Measurements from ENCODE around the gene MBD6. TPM values are rescaled to one million over a fixed set of nuclear protein-coding genes. Genes with fewer than 3 reads are reported as not detected.

The MBD6 gene, protein sequence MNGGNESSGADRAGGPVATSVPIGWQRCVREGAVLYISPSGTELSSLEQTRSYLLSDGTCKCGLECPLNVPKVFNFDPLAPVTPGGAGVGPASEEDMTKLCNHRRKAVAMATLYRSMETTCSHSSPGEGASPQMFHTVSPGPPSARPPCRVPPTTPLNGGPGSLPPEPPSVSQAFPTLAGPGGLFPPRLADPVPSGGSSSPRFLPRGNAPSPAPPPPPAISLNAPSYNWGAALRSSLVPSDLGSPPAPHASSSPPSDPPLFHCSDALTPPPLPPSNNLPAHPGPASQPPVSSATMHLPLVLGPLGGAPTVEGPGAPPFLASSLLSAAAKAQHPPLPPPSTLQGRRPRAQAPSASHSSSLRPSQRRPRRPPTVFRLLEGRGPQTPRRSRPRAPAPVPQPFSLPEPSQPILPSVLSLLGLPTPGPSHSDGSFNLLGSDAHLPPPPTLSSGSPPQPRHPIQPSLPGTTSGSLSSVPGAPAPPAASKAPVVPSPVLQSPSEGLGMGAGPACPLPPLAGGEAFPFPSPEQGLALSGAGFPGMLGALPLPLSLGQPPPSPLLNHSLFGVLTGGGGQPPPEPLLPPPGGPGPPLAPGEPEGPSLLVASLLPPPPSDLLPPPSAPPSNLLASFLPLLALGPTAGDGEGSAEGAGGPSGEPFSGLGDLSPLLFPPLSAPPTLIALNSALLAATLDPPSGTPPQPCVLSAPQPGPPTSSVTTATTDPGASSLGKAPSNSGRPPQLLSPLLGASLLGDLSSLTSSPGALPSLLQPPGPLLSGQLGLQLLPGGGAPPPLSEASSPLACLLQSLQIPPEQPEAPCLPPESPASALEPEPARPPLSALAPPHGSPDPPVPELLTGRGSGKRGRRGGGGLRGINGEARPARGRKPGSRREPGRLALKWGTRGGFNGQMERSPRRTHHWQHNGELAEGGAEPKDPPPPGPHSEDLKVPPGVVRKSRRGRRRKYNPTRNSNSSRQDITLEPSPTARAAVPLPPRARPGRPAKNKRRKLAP
- 50.5 TPM for total RNA-seq

DNA sequence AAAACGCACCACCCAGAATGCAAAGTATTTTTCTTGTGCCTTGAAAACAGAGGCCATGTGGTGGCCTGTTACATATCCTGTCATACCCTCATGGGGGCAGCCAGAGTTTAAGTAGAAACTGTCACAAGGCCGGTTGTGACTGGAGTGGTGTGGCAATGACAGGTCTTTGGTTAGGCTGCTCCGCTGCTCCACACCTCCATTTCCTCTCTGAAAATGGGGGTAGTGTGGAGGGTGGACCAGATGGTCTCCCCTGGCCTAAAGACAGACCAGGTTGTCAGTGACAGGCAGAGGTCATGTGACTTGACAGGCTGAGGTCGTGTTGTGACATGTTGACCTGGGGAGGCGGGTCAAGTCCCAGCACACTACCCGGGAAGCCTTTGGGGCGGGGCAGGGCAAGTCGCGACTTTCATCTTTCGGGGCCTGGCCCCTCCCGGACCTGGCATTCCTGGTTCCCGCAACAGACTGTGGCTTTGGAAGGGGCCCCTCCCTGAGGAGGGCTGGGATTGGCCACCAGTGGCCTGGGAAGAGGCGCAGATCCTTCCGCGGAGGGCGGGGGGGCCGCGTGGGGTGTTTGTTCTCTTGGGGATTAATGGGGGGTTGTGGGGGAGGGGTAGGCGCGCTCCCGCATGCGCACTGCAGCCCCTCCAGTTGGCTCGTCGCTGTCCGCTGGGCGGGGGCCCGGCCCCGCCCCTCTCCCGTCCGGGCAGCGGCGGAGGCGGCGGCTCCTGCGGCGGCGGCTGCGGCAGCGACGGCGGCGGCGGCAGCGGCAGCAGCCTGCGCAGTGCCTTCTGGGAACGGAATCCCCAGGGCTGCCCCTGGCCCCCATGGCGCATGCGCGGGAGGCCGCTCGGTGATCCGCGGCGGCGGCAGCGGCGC, at the start of gene MBD6:
MBD6 (plus strand) TSS at position 814 of the 876 bp plus-strand sequence. CDS start 1,480 bp downstream, outside the sequence.
- peak; percentile 64 for ATAC-seq

DNA sequence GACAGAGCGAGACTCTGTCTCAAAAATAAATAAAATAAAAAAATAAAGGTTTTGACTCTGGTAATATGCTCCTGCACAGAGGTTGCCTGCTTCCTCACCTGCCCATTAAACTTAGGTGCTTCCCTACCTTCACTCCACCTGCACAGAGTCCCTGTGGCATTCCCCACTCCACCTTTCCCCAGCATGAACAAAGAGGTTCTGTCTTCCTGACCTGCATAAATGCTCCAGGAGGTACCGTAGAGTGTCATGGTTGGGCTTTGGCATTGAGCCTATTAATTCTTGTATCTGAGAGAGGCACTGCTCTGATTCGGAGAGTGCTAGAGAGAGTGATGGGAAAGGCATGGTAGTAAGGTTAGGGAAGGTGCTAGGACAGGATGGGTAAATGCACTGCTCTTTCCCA, 49.2 kb upstream of the MBD6 start:
- ATAC-seq: no peak

DNA sequence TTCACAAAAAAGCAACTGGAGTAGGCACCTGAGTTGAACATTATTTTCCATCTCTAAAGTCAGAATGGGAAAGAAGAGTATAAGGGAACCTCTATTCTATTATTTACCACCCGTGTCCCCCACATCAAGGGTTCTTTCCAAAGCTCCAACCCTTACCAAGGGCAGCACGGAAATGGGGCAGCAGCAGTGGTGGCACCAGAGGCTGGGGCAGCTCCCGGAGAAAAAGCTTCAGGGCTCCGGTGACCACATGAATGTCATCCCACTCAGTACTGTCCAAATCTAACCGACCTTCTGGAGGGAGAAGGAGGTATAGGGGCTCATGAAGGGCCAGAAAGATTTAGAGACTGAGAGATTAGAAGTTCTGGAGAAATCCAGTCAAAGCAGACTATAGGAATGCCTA, 48.7 kb upstream of the MBD6 start:
- no peak for ATAC-seq

DNA sequence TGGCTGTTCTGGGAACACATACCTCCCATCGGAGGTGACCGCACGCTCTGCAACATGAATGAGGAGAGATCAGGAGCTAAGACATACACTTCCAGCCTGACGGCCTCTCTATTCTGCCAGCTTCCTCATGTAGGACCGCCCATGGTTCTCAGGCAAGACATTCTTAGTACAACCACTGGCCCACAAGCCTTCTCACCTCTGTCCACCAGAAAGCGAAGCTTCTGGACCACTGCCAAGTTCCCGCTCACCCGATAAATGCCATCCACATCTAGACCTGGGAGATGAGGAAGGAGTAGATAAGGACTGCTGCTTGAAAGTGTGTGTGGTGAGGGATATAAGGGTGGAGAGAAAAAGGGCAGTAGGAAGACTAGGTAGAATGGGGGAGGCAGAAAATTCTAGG, 48.2 kb upstream of the MBD6 start:
- no peak for ATAC-seq

DNA sequence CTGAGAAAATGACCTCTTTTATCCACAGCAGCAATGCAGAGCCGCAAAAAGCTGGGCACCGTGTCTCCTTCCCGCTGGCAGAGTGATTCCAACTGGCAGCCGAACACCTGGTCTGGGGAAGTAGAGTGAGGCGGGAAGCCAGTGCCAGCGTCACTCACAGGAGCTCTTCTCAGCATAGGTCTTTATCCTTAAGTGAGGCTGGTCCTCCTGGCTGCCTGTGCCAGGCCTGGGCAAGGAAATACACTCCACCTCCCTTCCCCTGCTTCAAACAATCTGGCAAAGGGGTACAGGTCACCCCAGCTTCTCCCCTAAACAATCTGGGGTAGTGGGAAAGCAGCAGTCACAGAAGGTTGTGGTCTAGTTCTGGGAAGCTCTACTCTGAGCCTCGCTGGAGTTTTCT, 47.8 kb upstream of the MBD6 start:
- ATAC-seq: no peak

DNA sequence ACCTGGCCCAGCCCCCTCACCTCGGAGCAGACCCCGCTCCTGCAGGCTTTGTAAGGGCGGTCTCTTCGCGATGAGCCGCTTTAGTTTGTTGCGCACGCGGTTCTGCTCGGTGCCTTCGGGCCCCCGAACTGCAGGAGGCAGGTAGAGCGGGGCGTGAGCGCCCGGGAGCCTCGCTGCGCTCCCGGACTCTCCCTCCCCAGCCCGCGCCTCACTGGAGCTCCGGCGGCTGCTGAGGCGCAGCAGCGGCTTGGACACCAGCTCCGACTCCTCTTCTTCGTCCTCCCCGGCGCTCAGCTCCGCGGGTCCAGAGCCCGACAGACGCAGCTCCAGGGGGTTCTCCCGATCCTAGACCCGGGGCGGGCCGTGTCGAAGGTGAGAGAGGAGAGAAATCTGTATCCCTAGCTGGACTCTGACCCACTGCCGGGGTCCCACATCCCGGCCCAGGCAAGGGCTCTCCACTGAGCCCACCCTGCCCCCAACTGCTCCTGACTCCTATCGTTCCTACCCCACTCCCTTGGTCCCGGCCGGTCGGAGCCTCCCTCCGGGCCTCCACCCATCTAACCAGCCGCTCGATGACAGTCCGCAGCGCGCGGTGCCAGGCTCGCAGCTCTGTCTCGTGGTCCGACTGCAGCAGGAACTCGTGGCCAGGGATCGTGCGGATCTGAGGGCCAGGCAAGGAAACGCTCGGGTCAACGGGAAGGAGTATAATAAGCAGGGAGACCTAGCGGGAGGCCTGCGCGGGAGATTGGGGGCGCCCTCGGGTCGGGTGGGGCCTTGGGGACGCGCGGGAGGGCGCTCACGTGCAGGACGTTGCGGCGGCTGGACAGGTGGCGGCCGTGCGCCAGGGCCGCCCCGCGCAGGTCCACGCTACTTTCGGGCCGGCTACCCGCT, 47.1 kb upstream of the MBD6 start:
- no peak for ATAC-seq

DNA sequence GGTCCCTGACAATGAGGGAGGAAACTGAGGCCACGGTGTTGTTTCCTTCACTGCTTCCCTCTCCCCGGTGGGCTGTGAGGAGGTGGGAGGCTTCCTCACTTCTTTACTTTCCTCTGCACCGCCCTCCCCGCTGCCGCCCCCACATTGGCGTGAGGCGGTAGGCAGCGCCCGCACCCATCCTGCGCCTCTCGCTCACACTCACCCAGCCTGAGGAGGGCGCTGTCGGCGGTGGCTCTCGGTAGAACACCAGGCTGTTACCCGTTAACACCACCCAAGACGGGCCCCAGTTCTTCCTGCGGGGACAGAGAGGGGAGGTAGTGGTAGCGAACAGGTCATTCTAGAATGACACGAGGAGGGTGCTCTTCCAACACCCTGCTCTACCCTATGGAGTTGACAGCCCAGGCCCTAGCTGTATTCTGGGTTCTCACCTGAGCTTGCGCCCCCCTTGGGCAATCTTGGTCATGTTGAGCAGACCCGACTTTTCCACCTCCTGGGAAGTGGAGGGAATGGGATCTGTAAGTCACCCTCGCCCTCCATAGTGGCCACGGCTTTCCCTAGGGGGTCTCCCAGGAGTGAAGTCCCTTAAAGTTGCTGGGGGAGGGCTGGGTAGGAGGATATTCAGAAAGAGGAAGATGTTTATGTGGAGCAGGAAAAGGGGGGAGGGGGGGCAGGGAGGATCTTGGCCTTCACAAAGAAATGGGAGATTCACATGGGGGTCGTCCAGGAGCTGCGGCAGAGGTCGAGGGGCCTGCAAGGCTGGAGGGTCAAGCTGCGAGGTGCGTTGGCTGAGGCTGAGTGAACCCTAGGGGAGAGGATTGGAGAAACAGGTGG, 46.2 kb upstream of the MBD6 start:
- ATAC-seq: peak; percentile 3

DNA sequence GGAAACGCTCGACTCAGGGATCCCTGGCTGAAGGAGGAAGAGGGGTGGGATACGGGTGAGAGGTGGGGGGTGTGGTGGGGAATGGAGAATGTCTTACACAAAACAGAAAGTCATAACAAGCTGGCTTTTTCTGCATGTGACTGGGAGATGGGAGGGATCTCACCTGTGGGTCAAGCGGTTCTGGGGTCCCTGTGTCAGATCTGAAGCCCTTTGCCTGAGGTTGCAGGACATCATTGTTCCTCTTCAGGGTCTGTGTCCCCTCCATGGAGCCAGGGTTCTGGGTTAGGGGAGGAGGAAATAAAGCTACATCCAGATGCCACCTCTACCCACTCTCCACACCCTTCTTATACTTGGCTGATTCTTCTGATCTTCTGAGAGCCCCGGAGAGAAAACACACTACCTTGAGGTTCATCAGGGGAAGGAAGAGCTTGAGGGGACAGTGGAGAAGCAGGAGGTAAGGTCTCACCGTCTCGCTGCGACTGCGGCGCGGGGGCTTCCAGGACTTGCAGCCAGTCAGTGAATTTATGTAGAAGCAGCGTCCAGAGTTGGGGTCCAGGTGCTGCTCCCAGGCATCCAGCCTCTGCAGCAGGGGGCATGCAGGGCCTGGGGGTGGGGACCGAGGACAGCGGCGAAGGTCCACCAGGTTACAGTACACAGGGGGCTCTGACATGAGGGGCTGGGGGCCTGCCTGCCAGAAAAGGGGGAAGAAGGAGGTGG, 45.5 kb upstream of the MBD6 start:
- no peak for ATAC-seq

DNA sequence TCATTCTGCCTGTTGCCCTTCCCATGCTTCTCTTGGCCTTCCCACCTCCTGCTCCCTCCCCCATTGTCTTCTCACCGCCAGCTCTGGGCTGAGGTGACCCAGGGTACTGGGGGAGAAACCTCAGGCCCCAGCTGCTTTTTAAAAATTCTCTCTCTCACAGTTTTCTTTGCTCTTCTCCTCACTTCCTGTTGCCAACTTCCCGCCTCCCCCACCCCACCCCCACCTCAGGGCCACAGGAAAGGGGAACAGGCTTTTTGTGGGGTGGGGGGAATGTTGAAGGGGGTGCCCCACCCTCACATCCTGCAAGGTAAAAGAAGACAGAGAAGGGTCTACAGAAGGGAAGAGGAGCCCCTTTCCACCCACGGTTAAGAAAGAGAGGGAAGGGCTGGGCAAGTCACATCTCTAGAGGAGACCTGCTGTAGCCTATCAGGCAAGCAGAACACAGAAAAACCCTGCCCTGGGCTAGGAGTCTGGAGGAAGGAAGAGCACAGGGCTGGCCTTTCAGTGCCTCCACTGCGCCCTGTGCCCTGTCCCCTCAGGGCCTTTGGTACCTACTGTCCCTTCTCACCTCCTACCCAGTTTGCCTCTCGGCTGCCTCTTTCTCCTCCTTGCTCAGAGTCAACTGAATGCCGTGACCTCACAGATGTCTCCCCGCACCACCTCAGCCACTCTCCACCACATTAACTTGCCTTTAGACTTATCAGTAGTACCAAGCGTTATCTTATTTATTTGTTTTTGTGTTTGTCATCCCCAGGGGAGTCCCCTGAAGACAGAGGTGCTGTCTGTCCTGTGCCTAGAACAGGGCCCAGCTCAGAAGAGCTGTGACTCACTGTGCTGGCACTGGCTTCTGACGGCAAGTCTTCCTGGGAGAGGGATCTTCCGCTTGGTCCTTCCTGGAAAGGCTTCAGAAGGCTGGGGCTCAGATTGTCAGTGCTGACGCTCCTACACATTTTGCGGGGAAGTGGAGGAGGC, 44.6 kb upstream of the MBD6 start:
- ATAC-seq: peak; percentile 40

DNA sequence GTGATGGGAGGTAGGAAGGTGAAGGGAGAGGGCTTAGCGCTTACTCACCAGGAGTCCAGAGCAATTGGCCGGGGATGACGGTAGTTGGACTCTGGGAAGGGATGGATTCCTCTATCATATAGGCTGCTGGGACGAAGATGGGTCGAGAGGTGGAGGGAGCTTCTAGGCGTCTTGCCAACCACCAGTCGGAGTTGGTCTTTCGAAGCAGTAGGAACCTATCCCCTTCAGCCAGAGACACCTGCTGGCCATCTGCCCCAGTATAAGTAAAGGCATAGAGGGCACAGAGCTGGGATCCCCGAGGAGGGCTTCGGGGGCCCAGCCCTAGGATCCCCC, 43.6 kb upstream of the MBD6 start:
- peak; percentile 2 for ATAC-seq

DNA sequence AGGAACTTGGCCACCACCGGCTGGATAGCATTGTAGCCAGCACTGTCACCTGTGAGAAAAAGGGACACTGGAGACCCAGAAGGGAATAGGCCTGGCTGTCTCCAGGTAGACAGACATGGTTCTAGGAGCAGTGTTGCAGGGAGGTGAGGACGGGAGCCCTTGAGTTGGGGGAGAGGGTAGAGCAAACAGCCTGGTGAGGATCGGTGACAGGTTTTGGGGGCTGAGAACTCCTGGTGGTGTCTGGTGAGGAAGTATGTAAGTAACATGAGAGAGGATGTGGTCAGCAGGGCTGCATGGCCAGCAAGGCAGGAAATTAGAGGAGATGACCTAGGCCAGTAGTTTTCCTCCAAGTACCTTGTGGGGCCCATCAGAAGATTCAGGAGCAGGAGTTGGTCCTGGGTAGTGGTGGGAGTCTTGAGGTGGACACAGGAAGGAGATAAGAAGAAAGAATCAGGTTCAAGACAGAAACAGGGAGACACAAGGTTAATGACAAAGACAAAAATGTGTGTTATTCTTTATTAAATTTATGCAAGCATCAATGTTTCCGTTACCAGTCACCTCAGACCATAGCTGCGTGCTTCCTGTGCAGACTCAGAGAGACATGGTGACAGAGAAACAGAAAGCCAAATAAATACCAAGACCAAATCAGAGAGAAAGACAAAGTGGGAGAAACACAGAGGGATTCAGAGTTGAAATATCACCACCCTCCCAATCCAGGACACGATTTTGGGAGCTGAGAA, 43.1 kb upstream of the MBD6 start, which contains the start of gene ARHGAP9:
ARHGAP9 (minus strand) TSS at position 491 of the 740 bp plus-strand sequence; CDS start at position 31, 460 bp downstream.
- peak; percentile 8 for ATAC-seq

DNA sequence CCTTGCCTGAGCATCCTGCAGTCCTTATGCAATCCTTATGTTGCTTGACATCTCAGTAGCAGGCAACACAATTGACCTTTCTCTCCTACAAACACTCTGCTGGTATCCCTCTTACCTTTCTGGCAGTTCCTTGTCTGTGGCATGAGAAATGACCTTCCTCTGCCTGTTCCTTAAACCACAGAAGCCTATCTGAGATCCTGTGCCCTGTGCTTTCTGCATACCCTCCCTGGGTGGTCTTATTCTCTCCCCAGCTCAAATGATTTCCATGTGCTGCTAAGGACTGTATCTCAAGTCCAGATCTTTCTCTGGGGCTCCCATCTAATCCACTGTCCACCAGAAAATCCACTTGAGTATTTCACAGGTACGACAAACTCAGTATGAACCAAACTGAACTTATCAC, 41.0 kb upstream of the MBD6 start:
- ATAC-seq: no peak

DNA sequence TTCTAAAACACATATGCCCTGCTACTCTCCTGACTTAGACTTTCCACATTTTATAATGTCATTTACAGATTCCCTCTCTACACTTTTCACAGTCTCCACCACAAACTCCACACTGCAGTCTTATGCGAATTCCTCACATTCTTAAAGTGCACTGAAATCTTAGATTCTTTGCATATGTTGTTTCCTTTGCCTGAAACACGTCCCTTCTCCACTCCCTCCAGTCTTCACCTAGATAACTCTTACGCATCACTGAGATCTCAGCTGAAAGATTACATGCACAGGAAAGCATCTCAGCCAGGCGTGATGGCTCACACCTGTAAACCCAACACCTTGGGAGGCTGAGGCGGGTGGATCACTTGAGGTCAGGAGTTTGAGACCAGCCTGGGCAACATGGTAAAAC, 39.2 kb upstream of the MBD6 start:
- no peak for ATAC-seq

DNA sequence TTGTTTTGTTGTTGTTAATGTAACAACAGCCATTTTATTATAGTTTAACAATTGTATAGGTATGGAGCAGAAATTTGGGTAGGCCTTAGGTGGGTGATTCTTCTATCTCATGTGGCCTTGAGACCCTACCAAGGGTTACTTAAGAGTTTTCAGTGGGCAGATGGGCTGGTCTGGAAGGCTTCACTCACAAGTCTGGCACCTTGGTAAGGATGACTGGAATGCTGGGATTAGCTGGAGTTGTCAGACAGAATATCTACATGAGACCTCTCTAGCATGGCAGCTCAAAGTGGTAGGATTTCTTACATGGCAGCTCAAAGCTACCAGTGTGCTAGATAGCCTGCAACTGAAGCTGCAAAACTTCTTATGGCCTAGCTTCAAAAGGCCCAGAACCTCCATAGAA, 36.9 kb upstream of the MBD6 start:
- ATAC-seq: no peak

DNA sequence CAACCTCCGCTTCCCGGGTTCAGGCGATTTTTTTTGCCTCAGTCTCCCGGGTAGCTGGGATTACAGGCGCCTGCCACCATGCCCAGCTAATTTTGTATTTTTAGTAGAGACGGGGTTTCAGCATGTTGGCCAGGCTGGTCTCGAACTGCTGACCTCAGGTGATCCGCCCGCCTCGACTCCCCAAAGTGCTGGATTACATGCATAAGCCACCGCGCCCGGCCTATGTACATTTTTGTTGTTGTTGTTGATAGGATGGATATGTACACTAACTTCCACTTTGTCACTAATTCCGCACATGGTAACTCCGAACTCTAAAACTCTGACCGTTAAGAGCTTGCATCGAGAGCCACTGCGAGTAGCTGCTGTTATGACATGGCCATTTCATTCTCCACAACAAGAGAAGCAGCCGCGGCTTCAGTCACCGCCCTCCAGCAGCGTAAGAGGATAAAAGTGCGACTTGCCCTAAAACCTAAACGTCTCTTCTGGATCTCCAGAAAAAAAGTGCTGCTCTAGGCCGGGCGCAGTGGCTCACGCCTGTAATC, 35.5 kb upstream of the MBD6 start:
- no peak for ATAC-seq

DNA sequence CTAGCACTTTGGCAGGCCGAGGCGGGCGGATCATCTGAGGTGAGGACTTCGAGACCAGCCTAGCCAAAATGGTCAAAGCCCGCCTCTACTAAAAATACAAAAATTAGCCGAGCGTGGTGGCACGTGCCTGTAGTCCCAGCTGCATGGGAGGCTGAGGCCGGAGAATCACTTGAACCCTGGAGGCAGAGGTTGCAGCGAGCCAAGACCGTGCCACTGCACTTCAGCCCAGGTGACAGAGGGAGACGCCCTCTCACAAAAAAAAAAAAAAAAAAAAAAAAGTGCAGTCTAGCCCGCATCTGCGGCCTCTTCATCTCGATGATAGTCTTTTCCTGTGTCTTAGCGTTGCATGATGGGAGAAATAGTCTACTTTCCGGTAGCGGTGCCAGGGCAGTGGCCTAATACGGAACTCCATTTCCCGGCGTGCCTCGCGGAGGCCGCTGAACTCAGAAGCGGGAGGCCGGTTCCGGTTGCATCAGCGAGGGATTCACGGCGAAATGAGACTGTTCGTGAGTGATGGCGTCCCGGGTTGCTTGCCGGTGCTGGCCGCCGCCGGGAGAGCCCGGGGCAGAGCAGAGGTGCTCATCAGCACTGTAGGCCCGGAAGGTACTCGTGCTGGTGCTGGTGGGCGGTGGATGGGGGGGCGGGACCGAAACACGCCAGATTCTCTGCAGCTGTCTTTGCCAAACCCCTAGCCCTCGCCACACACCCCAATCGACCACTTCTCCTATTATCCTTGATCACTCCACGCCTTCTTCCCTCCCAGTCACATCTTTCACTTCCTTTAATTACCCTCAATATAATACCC, 34.8 kb upstream of the MBD6 start, which contains the start of gene MARS1:
MARS1 (plus strand) TSS at position 472 of the 805 bp plus-strand sequence; CDS start at position 495, 23 bp downstream.
- peak; percentile 96 for ATAC-seq

All from esophagus mucosa (tissue), 1 donor.